NCI-H2081 (cell line): ENCODE measurements around the gene ZNF354B.
A peak's percentile ranks its signal among the peaks of the same experiment; 100 is the strongest.

Experiments used
- DNase-seq, 2 experiments: peaks; one replicate each; lab custom pipeline; 2025; lab: John Stamatoyannopoulos, UW

Gene ZNF354B

GRCh38 chr5:178883815-178884430 lies 24.2 kb downstream of the ZNF354B start:
- no peak for DNase-seq

- DNase-seq, result peak; percentile 45 to 54
These were observed 36.1 kb downstream of the ZNF354B start, which contains the start of gene ZFP2 for GRCh38 chr5:178895615-178896571. Gene ZFP2, plus strand, starts transcription at chr5:178895913. Its CDS starts 35,401 bp downstream, at chr5:178931314.

GRCh38 chr5:178899289-178899688 lies 39.5 kb downstream of the ZNF354B start:
- DNase-seq, result no peak

- DNase-seq, result no peak
These were observed 43.1 kb downstream of the ZNF354B start for GRCh38 chr5:178902849-178903248.

GRCh38 chr5:178931846-178932760 lies 72.3 kb downstream of the ZNF354B start:
- DNase-seq, result no peak
